Central memory CD8-positive, alpha-beta T cell (primary cell): ENCODE data around the gene C17orf107.

Experiments
- ATAC-seq: fragments of 150-1000 bp; cut with Tn5 transposase; replicated peaks from 2 replicates; pipeline ENCODE4 v1.10.0; 2022; ENCODE audit warnings: mild to moderate bottlenecking, moderate FRiP score, moderate number of reproducible peaks; ENCODE audit not compliant: poor library complexity, severe bottlenecking; ENCODE audit errors: extremely low read depth
- DNase-seq, 2 donors: peaks; one replicate each; pipeline ENCODE4 v3.0.0; 2021; ENCODE audit warnings: low spot score in 2 of 2
- H3K27ac Mint-ChIP-seq: one replicate; pipeline ENCODE4 v1.8.0; 2022; ENCODE audit warnings: low read depth, mild to moderate bottlenecking, moderate library complexity, mixed read lengths
- H3K27me3 Mint-ChIP-seq: one replicate; pipeline ENCODE4 v1.8.0; 2022; ENCODE audit warnings: mixed read lengths
- H3K36me3 Mint-ChIP-seq: one replicate; pipeline ENCODE4 v1.8.0; 2022; ENCODE audit warnings: mild to moderate bottlenecking, moderate library complexity, mixed read lengths; ENCODE audit not compliant: insufficient read depth
- H3K4me1 Mint-ChIP-seq: one replicate; pipeline ENCODE4 v1.8.0; 2022; ENCODE audit warnings: mixed read lengths
- H3K4me3 Mint-ChIP-seq: one replicate; pipeline ENCODE4 v1.8.0; 2022; ENCODE audit warnings: mild to moderate bottlenecking, moderate library complexity, mixed read lengths
- H3K9me3 Mint-ChIP-seq: one replicate; pipeline ENCODE4 v1.8.0; 2022; ENCODE audit warnings: mixed read lengths

Gene C17orf107

GRCh38 chr17:4934173-4934979 lies 35.0 kb downstream of the C17orf107 start:
- no peak for DNase-seq
- H3K4me1 Mint-ChIP-seq = peaks cover 57% of the 10 kb centered on the region
- no peaks in the 10 kb centered on the region for H3K27me3 Mint-ChIP-seq
- peak overlapping the region; percentile 51 for H3K4me3 Mint-ChIP-seq
- H3K9me3 Mint-ChIP-seq = no peaks in the 10 kb centered on the region
- peaks cover 13% of the 10 kb centered on the region for H3K36me3 Mint-ChIP-seq
- H3K27ac Mint-ChIP-seq = peak overlapping the region; percentile 89
- no peak for ATAC-seq

DNA sequence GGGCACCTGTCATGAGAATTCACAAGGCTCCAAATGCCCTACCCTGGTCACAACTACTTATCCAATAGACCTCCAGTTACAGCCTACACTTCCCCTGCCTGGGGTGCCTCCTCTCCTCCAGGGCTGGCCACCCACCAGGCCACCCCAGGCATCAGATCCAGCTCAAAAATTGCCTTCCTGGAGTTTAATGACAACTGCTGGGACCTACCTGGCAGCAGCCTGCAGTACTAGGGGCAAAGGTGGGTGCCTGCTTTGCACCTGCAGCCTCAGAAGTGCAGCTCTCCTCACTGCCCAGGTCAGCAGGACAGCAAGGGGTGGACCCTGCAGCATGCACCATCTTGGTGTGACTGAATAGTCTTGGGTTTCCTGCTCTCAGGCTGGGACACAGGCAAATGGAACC lies 36.3 kb downstream of the C17orf107 start:
- H3K27ac Mint-ChIP-seq = no peak overlapping the region
- H3K4me3 Mint-ChIP-seq = no peak overlapping the region
- peaks cover 23% of the 10 kb centered on the region for H3K36me3 Mint-ChIP-seq
- no peak for ATAC-seq
- H3K4me1 Mint-ChIP-seq = peaks cover 58% of the 10 kb centered on the region
- no peaks in the 10 kb centered on the region for H3K9me3 Mint-ChIP-seq
- H3K27me3 Mint-ChIP-seq = no peaks in the 10 kb centered on the region
- no peak for DNase-seq

DNA sequence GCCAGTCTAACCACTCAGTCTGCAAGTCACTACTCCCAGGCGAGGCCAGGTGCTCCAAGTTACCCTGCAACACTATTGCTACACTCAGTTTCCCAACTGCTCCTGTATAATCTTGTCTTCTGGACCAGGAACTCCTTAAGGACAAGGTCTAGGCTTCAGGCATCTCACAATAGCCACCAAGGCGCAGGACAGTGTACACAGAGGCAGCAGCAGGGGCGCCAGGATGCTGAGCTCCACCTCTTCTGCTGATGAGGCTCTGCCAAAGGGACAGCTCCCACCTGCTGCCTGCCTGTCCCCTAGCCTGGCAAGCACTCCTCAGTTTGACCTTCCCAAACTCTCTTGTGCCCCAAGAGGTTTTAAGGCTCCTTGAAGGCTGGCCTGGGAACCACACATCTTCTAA lies 37.1 kb downstream of the C17orf107 start:
- DNase-seq (no peak), ATAC-seq (no peak)
- Mint-ChIP-seq H3K27ac (no peak overlapping the region), H3K36me3 (peaks cover 30% of the 10 kb centered on the region), H3K4me3 (no peak overlapping the region), H3K4me1 (peaks cover 62% of the 10 kb centered on the region), H3K27me3 (no peaks in the 10 kb centered on the region), H3K9me3 (no peaks in the 10 kb centered on the region)

GRCh38 chr17:4937553-4937952 lies 38.2 kb downstream of the C17orf107 start:
- no peak overlapping the region for H3K27ac Mint-ChIP-seq
- H3K4me1 Mint-ChIP-seq = peaks cover 65% of the 10 kb centered on the region
- ATAC-seq = no peak
- no peaks in the 10 kb centered on the region for H3K27me3 Mint-ChIP-seq
- H3K9me3 Mint-ChIP-seq = no peaks in the 10 kb centered on the region
- no peak overlapping the region for H3K4me3 Mint-ChIP-seq
- no peak for DNase-seq
- H3K36me3 Mint-ChIP-seq = peaks cover 31% of the 10 kb centered on the region

DNA sequence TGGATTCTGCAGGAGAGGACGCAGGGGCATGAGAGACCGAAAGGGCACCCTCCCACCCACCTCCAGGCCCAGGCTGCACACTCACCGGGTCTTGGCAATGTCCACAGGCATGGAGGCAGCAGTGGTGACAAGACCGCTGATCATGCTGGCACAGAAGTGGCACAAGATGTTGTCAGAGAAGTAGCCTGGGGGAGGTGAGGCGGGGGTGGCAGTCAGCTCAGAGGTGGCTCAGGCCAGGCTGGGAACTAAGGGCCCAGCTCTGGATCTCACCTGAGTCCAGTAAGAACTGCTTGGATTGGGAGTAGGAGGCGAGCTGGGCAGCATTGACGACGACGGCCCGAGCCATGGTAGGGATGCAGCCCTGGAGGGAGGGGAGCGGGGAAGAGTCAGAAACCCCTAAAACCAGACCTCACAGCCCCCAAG lies 38.7 kb downstream of the C17orf107 start:
- no peaks in the 10 kb centered on the region for H3K9me3 Mint-ChIP-seq
- DNase-seq = no peak
- H3K4me3 Mint-ChIP-seq = peak overlapping the region; percentile 94
- H3K27me3 Mint-ChIP-seq = no peaks in the 10 kb centered on the region
- peaks cover 70% of the 10 kb centered on the region for H3K4me1 Mint-ChIP-seq
- no peak for ATAC-seq
- H3K36me3 Mint-ChIP-seq = peaks cover 32% of the 10 kb centered on the region
- peak overlapping the region; percentile 50 for H3K27ac Mint-ChIP-seq

GRCh38 chr17:4938688-4939545 lies 39.6 kb downstream of the C17orf107 start:
- peaks cover 70% of the 10 kb centered on the region for H3K4me1 Mint-ChIP-seq
- peak overlapping the region; percentile 50 for H3K27ac Mint-ChIP-seq
- H3K9me3 Mint-ChIP-seq = no peaks in the 10 kb centered on the region
- peaks cover 36% of the 10 kb centered on the region for H3K36me3 Mint-ChIP-seq
- no peak for DNase-seq
- no peak for ATAC-seq
- peak overlapping the region; percentile 94 for H3K4me3 Mint-ChIP-seq
- no peaks in the 10 kb centered on the region for H3K27me3 Mint-ChIP-seq

DNA sequence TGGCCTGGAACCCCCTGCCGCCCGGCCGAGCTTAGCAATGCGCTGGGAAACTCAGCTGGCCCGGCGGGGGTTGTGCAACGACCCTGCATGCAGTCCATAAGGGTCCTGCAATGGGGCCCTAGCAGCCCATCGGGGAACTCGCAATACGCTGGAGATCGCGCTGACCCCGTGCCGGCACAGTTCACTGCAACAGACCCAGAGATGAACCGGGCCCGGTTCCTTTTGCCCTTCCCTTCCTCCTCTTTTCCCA lies 40.1 kb downstream of the C17orf107 start:
- peak in 1 of 2 donors; percentile 29 for DNase-seq
- peaks cover 70% of the 10 kb centered on the region for H3K4me1 Mint-ChIP-seq

GRCh38 chr17:4939796-4940554 lies 40.6 kb downstream of the C17orf107 start, which contains the start of the genes RNF167 and SLC25A11:
TSS of gene RNF167 (plus strand) at chr17:4940268. CDS start at chr17:4940910, 642 bp downstream.
TSS of gene SLC25A11 (minus strand) at chr17:4940046. CDS start at chr17:4939910, 136 bp downstream.
- peak; percentile 93 to 99 for DNase-seq
- Mint-ChIP-seq H3K36me3 (peaks cover 40% of the 10 kb centered on the region), H3K27me3 (no peaks in the 10 kb centered on the region), H3K4me1 (peaks cover 72% of the 10 kb centered on the region), H3K9me3 (no peaks in the 10 kb centered on the region), H3K27ac (peak within 1 kb of the TSS; percentile 87), H3K4me3 (peak within 1 kb of the TSS; percentile 94)
- ATAC-seq = peak; percentile 86

More for the DNA sequence above, 40.1 kb downstream of the C17orf107 start:
- ATAC-seq = peak; percentile 1
- Mint-ChIP-seq H3K27ac (peak overlapping the region; percentile 87), H3K4me3 (peak overlapping the region; percentile 94), H3K27me3 (no peaks in the 10 kb centered on the region), H3K36me3 (peaks cover 36% of the 10 kb centered on the region), H3K9me3 (no peaks in the 10 kb centered on the region)

DNA sequence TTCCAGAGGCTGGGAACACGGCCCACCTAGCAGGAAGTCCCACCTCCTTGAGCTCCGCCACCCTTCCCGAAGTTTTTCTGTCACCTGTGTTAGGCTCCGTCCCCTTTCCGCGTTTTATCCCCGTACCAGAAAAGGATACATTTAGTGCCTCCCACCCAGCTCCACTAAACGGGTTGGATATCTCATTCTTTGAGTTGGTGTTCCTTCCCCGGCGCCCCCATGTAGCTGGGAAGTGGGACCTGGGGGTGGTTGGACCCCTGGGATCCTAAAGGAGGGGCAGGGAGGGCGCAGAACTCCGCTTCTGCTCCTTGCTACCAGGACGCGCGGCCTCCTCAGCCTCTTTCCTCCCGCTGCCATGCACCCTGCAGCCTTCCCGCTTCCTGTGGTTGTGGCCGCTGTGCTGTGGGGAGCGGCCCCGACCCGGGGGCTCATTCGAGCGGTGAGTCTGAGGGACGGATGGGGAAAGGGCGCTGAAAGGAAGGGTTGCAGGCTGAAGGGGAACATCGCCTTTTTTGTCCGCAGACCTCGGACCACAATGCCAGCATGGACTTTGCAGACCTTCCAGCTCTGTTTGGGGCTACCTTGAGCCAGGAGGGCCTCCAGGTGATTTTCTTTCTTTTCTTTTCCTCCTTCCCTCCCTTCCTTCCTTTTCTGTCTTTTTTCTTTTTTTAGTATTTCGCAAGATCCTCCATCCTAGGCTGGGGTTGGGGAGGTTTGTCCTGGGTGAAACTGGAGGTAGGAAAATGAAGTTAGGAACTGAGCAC lies 41.4 kb downstream of the C17orf107 start:
- H3K9me3 Mint-ChIP-seq = no peaks in the 10 kb centered on the region
- DNase-seq = no peak
- ATAC-seq = no peak
- H3K27ac Mint-ChIP-seq = peak overlapping the region; percentile 87
- H3K4me1 Mint-ChIP-seq = peaks cover 79% of the 10 kb centered on the region
- H3K27me3 Mint-ChIP-seq = no peaks in the 10 kb centered on the region
- peak overlapping the region; percentile 94 for H3K4me3 Mint-ChIP-seq
- peaks cover 47% of the 10 kb centered on the region for H3K36me3 Mint-ChIP-seq

GRCh38 chr17:4941319-4941610 lies 41.9 kb downstream of the C17orf107 start:
- Mint-ChIP-seq H3K36me3 (peaks cover 51% of the 10 kb centered on the region), H3K4me3 (peak overlapping the region; percentile 94), H3K4me1 (peaks cover 77% of the 10 kb centered on the region)

DNA sequence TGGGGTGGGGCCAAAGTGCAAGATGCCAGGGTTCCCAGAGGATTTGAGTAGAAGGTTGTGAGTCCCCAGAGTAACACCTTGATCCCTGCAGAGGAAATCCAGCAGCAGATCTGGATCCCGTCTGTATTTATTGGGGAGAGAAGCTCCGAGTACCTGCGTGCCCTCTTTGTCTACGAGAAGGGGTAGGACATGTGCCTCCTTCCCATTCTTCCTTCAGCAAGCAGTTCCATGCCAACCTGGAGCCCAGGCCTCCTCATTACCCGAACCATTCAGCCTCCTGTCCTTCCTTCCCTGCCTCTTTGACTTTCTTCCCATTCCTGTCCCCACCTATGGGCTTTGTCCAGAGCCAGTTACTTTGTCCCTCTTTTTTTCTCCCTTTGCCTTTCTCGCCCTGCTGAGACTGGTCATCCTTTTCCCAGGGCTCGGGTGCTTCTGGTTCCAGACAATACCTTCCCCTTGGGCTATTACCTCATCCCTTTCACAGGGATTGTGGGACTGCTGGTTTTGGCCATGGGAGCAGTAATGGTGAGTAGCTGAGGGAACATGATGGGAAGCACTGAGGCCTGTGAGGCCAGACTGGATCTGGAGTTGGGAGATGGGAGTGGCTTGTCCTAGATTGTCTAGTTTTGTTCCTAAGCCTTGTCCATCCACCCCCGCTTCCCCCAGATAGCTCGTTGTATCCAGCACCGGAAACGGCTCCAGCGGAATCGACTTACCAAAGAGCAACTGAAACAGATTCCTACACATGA lies 43.6 kb downstream of the C17orf107 start:
- DNase-seq (no peak), ATAC-seq (no peak)
- peak overlapping the region; percentile 94 for H3K4me3 Mint-ChIP-seq
- H3K27ac Mint-ChIP-seq = peak overlapping the region; percentile 87
- peaks cover 65% of the 10 kb centered on the region for H3K36me3 Mint-ChIP-seq
- no peaks in the 10 kb centered on the region for H3K9me3 Mint-ChIP-seq
- H3K4me1 Mint-ChIP-seq = peaks cover 77% of the 10 kb centered on the region
- no peaks in the 10 kb centered on the region for H3K27me3 Mint-ChIP-seq

More at GRCh38 chr17:4941319-4941610, 41.9 kb downstream of the C17orf107 start:
- ATAC-seq (no peak), DNase-seq (no peak)
- peak overlapping the region; percentile 87 for H3K27ac Mint-ChIP-seq
- no peaks in the 10 kb centered on the region for H3K9me3 Mint-ChIP-seq
- H3K27me3 Mint-ChIP-seq = no peaks in the 10 kb centered on the region
